ENCODE data around the gene EML2.
"Not testable (repeated sequence)": the region's sequence is repeated elsewhere in the genome, so short reads cannot be mapped to it uniquely, and the experiment has no call there.

The EML2 gene, protein sequence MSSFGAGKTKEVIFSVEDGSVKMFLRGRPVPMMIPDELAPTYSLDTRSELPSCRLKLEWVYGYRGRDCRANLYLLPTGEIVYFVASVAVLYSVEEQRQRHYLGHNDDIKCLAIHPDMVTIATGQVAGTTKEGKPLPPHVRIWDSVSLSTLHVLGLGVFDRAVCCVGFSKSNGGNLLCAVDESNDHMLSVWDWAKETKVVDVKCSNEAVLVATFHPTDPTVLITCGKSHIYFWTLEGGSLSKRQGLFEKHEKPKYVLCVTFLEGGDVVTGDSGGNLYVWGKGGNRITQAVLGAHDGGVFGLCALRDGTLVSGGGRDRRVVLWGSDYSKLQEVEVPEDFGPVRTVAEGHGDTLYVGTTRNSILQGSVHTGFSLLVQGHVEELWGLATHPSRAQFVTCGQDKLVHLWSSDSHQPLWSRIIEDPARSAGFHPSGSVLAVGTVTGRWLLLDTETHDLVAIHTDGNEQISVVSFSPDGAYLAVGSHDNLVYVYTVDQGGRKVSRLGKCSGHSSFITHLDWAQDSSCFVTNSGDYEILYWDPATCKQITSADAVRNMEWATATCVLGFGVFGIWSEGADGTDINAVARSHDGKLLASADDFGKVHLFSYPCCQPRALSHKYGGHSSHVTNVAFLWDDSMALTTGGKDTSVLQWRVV

DNA sequence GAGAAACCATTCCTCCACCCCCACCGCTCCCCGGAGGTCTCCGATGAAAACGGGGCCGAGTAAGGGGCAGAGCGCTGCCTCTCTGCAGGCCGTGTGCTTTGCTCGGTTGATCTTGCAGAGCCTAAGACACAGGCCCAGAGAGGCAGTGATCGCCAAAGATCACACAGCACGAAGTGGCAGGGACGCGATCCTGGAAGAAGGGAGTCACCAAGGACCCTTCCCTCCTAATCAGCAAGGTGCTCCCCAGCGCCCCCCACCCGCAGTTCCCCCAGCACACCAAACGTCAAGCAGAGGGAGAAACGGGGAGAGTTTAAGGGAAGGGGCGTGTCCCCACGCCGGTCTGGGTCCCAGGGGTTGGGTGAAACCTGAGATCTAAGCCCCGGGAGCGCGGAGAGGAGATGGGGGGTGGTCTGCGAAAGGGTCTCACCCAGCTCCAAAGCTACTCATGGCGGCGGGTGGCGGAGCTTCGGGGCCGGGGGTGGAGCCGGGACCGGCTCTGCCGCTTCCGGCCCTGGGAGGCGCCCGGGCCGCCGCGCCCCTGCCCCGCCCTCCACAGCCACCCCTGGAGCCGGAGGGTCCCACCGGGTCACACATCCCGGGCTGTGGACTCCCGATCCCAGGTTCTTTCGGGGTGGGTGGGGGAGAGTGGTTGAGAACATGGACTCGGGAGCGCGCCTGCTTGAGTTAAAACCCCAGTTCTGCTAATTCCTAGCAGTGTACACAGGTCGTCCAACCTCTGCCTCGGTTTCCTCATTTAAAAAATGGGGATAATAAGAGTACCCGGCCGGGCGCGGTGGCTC, at the start of gene EML2:
Gene EML2 (minus strand): TSS at position 468 of the 800 bp plus-strand sequence. CDS start 21 bp downstream, at position 447.
- peak; percentile 41 for DNase-seq
- in situ Hi-C loops (cut with MboI; ENCODE audit: low pct_unique_long_range_greater_than_20kb, low sequenced_read_pairs) = no loop called here

GRCh38 chr19:45687599-45687998, 48.4 kb upstream of the EML2 start:
- in situ Hi-C loops (cut with MboI; ENCODE audit: low pct_unique_long_range_greater_than_20kb, low sequenced_read_pairs) = no loop called here

DNA sequence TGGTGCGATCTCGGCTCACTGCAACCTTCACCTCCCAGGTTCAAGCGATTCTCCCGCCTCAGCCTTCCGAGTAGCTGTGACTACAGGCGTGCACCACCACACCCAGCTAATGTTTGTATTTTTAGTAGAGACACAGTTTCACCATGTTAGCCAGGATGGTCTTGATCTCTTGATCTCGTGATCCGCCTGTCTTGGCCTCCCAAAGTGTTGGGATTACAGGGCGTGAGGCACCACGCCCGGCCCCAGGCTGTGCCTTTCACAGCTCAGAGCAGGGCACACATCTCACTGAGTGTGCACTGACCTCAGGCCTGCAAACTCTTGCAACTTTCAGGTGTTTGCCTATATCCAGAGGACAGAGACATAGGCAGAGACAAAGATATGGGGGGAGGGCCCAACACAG, 45.8 kb upstream of the EML2 start:
- in situ Hi-C loops (cut with MboI; ENCODE audit: low pct_unique_long_range_greater_than_20kb, low sequenced_read_pairs); DNase-seq: not testable (repeated sequence)

More at GRCh38 chr19:45687599-45687998, 48.4 kb upstream of the EML2 start:
- DNase-seq = no peak

- DNase-seq = no peak
- in situ Hi-C loops (cut with MboI; ENCODE audit: low pct_unique_long_range_greater_than_20kb, low sequenced_read_pairs) = no loop called here
These were observed 43.7 kb upstream of the EML2 start for GRCh38 chr19:45682908-45683307.

DNA sequence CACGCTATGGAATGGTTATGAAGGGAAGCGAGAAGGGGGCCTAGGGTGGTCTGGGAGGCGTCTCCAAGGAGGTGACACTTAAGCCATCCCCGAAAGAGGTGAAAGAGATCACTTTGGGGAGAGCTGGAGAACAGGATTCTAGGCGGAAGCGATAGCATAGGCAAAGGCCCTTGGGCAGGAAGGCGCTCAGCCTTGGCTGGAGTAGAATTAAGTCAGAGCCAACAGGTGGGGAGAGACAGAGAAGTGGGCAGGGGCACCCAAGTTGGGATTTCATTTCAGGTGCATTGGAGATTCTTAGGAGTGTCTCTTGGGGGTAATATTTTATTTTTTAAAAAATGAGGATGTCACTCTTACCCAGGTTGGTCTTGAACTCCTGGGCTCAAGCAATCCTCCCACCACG, 42.9 kb upstream of the EML2 start:
- no peak for DNase-seq
- in situ Hi-C loops (cut with MboI; ENCODE audit: low pct_unique_long_range_greater_than_20kb, low sequenced_read_pairs) = no loop called here

- in situ Hi-C loops (cut with MboI; ENCODE audit: low pct_unique_long_range_greater_than_20kb, low sequenced_read_pairs) = no loop called here
- DNase-seq = peak; percentile 95
These were observed 42.3 kb upstream of the EML2 start for GRCh38 chr19:45681391-45682015.

GRCh38 chr19:45677351-45678230, 38.4 kb upstream of the EML2 start:
- DNase-seq = no peak
- in situ Hi-C loops (cut with MboI; ENCODE audit: low pct_unique_long_range_greater_than_20kb, low sequenced_read_pairs) = no loop called here

GRCh38 chr19:45676851-45677263, 37.7 kb upstream of the EML2 start:
- in situ Hi-C loops (cut with MboI; ENCODE audit: low pct_unique_long_range_greater_than_20kb, low sequenced_read_pairs) = no loop called here
- DNase-seq = no peak

DNA sequence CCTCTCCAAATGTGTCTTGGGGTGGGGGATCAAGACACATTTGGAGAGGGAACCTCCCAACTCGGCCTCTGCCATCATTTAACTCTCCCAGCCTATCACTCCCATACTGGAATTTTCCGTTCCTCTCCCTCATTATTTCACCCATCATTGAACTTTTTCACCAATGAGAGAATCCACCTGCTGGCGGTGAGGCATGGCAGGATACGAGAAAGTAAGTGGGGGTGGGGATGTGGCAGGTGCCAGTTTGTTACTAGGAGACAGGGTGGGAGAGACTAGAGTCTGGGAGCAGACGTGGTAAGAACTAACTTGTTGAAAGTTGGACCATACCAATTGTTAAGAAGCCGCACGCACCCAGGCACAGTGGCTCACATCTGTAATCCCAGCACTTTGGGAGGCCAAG, 35.7 kb upstream of the EML2 start:
- in situ Hi-C loops (cut with MboI; ENCODE audit: low pct_unique_long_range_greater_than_20kb, low sequenced_read_pairs) = no loop called here
- no peak for DNase-seq

DNA sequence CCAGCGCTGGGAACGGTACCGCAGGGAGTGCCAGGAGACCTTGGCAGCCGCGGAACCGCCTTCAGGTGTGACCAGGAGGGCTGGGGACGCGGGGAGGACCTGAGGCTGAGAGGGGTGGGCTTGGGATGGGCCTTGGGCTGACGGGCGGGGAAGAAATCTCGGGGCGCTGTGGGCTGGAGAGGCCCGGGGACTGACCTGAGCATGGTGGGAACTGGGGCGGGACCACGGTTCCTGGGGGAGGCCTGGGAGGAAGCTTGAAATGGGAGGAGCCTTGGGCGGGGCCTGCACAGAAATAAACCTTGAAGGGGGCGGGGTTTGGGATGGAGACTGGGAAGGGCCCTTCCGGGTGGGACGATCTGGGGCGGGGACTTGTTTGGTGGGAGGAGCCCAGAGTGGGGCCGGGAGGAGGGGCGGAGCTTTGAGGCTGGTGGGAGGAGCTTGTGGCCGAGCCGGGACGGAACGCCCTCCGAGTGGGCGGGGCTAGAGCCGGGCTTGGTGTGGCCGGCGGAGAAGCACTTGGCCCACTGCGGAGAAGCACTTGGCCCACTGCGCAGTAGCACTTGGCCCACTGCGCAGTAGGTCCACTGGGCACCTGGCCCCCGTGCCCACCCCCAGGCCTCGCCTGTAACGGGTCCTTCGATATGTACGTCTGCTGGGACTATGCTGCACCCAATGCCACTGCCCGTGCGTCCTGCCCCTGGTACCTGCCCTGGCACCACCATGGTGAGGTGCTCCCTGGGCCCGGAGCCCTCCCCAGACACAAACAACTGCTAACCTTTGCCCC, 31.7 kb upstream of the EML2 start:
- DNase-seq = peak; percentile 88

DNA sequence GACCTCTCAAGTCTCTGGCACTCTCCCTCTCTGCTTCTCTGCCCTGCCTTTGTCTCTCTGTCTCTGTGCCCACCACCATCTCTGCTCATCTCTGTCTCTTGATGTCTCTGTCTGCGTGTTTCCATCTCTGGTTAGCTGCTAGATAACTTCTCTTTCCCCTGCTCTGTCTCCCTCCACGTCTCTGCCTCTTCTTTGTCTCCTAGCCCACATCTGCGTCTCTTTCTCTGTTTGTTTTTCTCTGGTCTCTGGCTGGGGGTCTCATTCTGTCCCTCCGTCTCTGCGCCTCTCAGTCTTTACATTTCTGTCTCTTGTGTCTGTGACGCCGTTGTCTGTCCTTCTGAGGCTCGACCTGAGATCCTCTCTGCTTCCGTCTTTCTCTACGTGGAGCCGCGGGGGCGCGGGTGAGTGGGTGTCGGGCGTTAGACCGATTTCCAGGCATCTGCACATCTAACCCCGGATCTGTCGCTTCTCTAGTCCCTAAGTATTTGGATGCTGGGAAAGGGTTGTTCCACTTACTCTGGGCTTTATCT, 29.2 kb upstream of the EML2 start:
- DNase-seq = no peak
- in situ Hi-C loops (cut with MboI; ENCODE audit: low pct_unique_long_range_greater_than_20kb, low sequenced_read_pairs) = no loop called here

More for the DNA sequence above, 31.7 kb upstream of the EML2 start:
- in situ Hi-C loops (cut with MboI; ENCODE audit: low pct_unique_long_range_greater_than_20kb, low sequenced_read_pairs) = no loop called here

- in situ Hi-C loops (cut with MboI; ENCODE audit: low pct_unique_long_range_greater_than_20kb, low sequenced_read_pairs) = no loop called here
- peak; percentile 44 for DNase-seq
These were observed 28.6 kb upstream of the EML2 start, which contains the start of gene GIPR for GRCh38 chr19:45667620-45668341. TSS of gene GIPR (plus strand) at chr19:45668221. CDS start at chr19:45669521, 1,300 bp downstream.

- in situ Hi-C loops (cut with MboI; ENCODE audit: low pct_unique_long_range_greater_than_20kb, low sequenced_read_pairs) = no loop called here
- DNase-seq = no peak
These were observed 25.4 kb upstream of the EML2 start for GRCh38 chr19:45664575-45664974.

DNA sequence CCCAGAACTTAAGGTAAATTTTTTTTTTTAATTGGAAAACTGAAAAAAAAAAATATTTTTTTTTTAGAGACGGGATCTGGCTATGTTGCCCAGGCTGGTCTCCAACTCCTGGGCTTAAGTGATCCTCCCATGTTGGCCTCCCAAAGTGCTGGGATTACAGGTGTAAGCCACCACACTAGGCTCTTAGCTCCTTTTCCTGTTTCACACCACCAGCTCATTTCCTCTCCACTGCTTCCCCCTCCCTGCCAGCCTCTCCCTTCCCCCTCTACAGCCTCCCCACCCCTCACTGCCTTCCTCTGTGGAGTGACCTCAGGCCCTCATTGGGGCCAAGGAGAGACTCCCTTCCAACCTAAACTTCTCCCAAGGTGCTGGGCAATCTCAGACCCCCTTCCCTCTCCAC, 24.6 kb upstream of the EML2 start:
- in situ Hi-C loops (cut with MboI; ENCODE audit: low pct_unique_long_range_greater_than_20kb, low sequenced_read_pairs) = no loop called here
- peak; percentile 37 for DNase-seq

DNA sequence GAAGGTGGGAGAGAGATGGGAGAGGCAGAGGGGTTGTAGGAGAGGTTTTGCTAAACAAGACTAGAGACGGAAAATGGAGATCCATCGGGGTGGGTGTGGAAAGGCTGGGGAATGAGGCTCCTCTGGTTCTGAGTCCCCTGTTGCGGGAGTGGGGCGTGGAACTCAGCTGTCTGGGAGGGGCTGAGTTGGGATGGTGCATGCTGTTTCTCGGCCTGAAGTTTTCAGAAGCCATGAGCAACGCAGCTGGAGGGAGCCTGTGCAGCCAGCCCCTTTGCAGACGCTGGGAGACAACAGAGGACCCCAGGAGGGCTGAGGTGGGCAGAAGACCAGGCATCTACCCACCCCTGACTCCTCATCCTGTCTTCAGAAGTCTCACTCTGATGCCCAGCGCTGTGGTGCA, 21.4 kb upstream of the EML2 start:
- in situ Hi-C loops (cut with MboI; ENCODE audit: low pct_unique_long_range_greater_than_20kb, low sequenced_read_pairs) = no loop called here
- DNase-seq = no peak

GRCh38 chr19:45659096-45659729, 20.0 kb upstream of the EML2 start:
- no peak for DNase-seq
- in situ Hi-C loops (cut with MboI; ENCODE audit: low pct_unique_long_range_greater_than_20kb, low sequenced_read_pairs) = no loop called here
